DOHH2 (cell line): Measurements from ENCODE around the gene JCAD.

ENCODE experiments used
- H3F3A ChIP-seq: fragments of 200-600 bp; sonication (generic), shearing (Covaris generic); 2 replicates; pipeline ENCODE4 v1.6.0; 2016; ENCODE audit warnings: antibody characterized with exemption, mild to moderate bottlenecking; ENCODE audit not compliant: control insufficient read depth, insufficient read depth
- H3K27ac ChIP-seq: fragments of 200-600 bp; sonication (generic); 2 replicates; pipeline ENCODE4 v1.5.1; 2014; ENCODE audit warnings: low read depth, mild to moderate bottlenecking, low read length, moderate library complexity
- H3K27me3 ChIP-seq: fragments of 200-600 bp; sonication (generic); 2 replicates; pipeline ENCODE4 v1.6.1; 2014; ENCODE audit warnings: mild to moderate bottlenecking, low read length, mixed read lengths; ENCODE audit not compliant: control insufficient read depth
- H3K36me3 ChIP-seq: fragments of 200-600 bp; sonication (generic); 2 replicates; pipeline ENCODE4 v1.6.1; 2014; ENCODE audit warnings: mild to moderate bottlenecking, low read length, moderate library complexity, mixed read lengths; ENCODE audit not compliant: control insufficient read depth
- H3K4me1 ChIP-seq: fragments of 200-600 bp; sonication (generic); 2 replicates; pipeline ENCODE4 v1.6.1; 2014; ENCODE audit warnings: mild to moderate bottlenecking, low read length, mixed read lengths; ENCODE audit not compliant: control insufficient read depth
- H3K4me2 ChIP-seq: fragments of 200-600 bp; sonication (generic); 2 replicates; pipeline ENCODE4 v1.6.0; 2014; ENCODE audit warnings: mild to moderate bottlenecking, low read length, moderate library complexity
- H3K4me3 ChIP-seq: fragments of 200-600 bp; sonication (generic); 2 replicates; pipeline ENCODE4 v1.5.1; 2014; ENCODE audit warnings: mild to moderate bottlenecking, low read length, mixed read lengths
- H3K79me2 ChIP-seq: fragments of 200-600 bp; sonication (generic); 2 replicates; pipeline ENCODE4 v1.6.1; 2014; ENCODE audit warnings: mild to moderate bottlenecking, low read length, mixed read lengths; ENCODE audit not compliant: control insufficient read depth
- H3K9me2 ChIP-seq: fragments of 200-600 bp; sonication (generic); replicated peaks from 2 replicates; pipeline ENCODE4 v1.6.1; 2014; ENCODE audit warnings: mild to moderate bottlenecking, low read length, mixed read lengths; ENCODE audit not compliant: control insufficient read depth
- H3K9me3 ChIP-seq: fragments of 200-600 bp; sonication (generic); 2 replicates; pipeline ENCODE4 v1.6.1; 2014; ENCODE audit warnings: antibody characterized with exemption, low read length, mixed read lengths; ENCODE audit not compliant: control insufficient read depth, insufficient read depth
- H4K20me1 ChIP-seq: fragments of 200-600 bp; sonication (generic); 2 replicates; pipeline ENCODE4 v1.6.0; 2014; ENCODE audit warnings: low read depth, mild to moderate bottlenecking, antibody characterized with exemption, low read length, moderate library complexity; ENCODE audit not compliant: control insufficient read depth, insufficient read depth
- EZH2phosphoT487 ChIP-seq: fragments of 200-600 bp; sonication (generic); IDR thresholded peaks from 2 replicates; pipeline ENCODE4 v1.6.1; 2017; ENCODE audit warnings: borderline replicate concordance, mild to moderate bottlenecking, antibody characterized with exemption, low read length, moderate library complexity, mixed read lengths
- TF ChIP-seq, protein P1 (sequence below): fragments of 200-600 bp; sonication (generic); IDR thresholded peaks from one replicate; pipeline ENCODE4 v1.5.1; 2014; ENCODE audit warnings: antibody characterized with exemption, mild to moderate bottlenecking, low read depth, low read length; ENCODE audit not compliant: poor library complexity, severe bottlenecking

Gene JCAD

DNA sequence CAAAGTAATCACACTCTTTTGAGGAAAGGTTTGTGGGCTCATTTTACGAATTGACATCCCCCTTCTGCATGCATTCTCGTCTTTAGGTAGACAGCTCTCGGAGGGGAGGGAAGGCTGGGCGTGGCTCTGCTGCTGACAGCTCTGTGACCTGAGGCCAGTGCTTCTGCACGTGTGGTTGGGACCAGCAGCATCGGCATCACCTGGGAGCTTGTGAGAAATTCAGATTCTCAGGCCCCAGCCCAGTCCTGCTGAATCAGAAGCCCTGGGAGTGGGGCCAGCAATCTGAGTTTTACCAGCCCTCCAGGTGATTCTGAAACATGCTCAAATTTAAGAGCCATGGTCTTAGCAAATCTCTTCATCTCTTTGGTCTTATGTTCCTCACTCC, 89.4 kb downstream of the JCAD start:
- Histone ChIP-seq H3K9me3 (no peaks in the 10 kb centered on the region), H3K9me2 (no peaks in the 10 kb centered on the region), H3K79me2 (no peaks in the 10 kb centered on the region), H3K27me3 (no peaks in the 10 kb centered on the region), H3K4me3 (no peak overlapping the region), H3K36me3 (no peaks in the 10 kb centered on the region), H3K27ac (no peak overlapping the region), H3K4me2 (no peak overlapping the region), H3F3A (no peaks in the 10 kb centered on the region), H3K4me1 (no peaks in the 10 kb centered on the region), H4K20me1 (no peaks in the 10 kb centered on the region)
- TF ChIP-seq EZH2phosphoT487: no peak

DNA sequence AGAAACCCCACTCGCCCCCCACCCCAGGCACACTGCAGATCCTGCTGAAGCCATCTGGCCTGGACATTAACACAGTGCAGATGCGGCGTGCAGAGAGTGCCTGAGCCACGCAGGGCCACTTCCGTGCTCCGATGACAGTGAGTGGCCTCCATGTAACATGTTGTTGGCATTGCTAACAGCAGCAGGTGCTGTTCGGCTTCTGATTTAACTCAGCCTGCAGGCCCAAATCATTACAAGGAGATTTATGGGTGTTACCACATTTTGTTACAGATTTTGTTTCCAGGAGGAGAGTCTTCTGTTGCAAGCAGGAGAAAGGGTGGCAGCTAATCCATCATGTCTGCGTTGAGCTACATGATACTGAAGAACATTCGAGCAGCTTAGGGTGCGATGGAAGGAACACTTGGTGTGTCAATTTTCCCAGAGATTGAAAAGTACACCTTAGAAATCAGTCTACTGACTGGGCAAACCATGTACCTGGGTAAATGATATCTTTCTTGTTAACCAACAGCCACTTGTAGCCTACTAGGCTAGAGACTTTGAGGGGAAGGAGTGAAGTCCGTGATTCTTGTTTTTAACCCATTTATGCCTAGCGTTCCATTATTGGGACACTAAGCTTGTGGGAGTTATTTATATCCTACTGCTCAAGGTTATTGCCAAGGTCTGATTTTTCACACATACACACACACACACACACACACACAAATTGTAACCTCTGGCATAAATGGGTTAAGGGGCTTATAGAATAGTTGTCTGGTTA, 90.0 kb downstream of the JCAD start:
- no peaks in the 10 kb centered on the region for H3F3A ChIP-seq
- H4K20me1 ChIP-seq: no peaks in the 10 kb centered on the region
- H3K27ac ChIP-seq: no peak overlapping the region
- H3K36me3 ChIP-seq: no peaks in the 10 kb centered on the region
- no peaks in the 10 kb centered on the region for H3K9me2 ChIP-seq
- no peaks in the 10 kb centered on the region for H3K4me1 ChIP-seq
- no peak overlapping the region for H3K4me2 ChIP-seq
- no peak overlapping the region for H3K4me3 ChIP-seq
- no peaks in the 10 kb centered on the region for H3K9me3 ChIP-seq
- no peaks in the 10 kb centered on the region for H3K79me2 ChIP-seq
- no peaks in the 10 kb centered on the region for H3K27me3 ChIP-seq
- TF ChIP-seq, protein P1, sequence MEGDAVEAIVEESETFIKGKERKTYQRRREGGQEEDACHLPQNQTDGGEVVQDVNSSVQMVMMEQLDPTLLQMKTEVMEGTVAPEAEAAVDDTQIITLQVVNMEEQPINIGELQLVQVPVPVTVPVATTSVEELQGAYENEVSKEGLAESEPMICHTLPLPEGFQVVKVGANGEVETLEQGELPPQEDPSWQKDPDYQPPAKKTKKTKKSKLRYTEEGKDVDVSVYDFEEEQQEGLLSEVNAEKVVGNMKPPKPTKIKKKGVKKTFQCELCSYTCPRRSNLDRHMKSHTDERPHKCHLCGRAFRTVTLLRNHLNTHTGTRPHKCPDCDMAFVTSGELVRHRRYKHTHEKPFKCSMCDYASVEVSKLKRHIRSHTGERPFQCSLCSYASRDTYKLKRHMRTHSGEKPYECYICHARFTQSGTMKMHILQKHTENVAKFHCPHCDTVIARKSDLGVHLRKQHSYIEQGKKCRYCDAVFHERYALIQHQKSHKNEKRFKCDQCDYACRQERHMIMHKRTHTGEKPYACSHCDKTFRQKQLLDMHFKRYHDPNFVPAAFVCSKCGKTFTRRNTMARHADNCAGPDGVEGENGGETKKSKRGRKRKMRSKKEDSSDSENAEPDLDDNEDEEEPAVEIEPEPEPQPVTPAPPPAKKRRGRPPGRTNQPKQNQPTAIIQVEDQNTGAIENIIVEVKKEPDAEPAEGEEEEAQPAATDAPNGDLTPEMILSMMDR: no peak

DNA sequence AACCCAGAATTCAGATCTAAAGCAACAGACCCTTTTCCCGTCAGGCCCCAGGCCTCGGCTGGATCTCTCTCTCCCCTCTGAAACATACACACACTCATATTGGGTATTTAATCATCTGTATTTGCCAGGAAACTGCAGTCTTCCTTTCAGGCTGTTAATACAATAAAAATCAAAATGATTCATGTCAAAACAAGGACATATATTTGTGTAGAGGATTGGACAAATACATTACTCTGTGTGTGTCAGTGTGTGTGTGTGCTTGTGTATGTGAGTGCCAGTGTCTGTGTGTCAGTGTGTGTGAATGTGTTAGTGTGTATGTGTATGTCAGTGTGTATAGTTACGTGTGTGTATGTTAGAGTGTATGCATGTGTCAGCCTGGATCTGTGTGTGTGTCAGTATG, 90.8 kb downstream of the JCAD start:
- H3K36me3 ChIP-seq: no peaks in the 10 kb centered on the region

DNA sequence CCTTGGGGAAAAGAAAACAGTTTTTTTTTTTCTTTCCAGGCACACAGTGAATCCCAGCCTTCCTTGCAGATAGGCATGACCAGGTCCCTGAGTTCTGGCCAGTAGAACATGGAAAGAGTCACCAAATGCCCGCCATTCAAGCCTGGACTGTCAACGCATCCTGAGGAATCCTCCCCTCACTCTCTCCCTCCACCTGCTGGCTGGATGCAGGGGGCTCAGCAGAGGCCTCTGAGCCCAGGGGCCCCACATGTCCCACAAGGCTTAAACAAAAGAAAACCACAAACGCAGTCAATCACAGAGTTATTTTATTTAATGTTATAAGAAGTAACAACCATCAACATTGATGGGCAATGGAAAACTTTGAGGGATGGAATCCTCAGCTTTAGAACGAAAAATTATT, 93.1 kb downstream of the JCAD start:
- Histone ChIP-seq H3K36me3 (no peaks in the 10 kb centered on the region), H3K4me3 (no peak overlapping the region), H3K4me2 (no peak overlapping the region), H3F3A (no peaks in the 10 kb centered on the region), H3K27me3 (0 out of 2 replicates have a peak, but pooled peaks cover 3% of the 10 kb centered on the region), H4K20me1 (no peaks in the 10 kb centered on the region), H3K9me3 (no peaks in the 10 kb centered on the region), H3K9me2 (no peaks in the 10 kb centered on the region), H3K27ac (no peak overlapping the region), H3K4me1 (no peaks in the 10 kb centered on the region), H3K79me2 (no peaks in the 10 kb centered on the region)
- TF ChIP-seq, protein P1: no peak
- no peak for TF ChIP-seq EZH2phosphoT487

More for the DNA sequence above, 90.8 kb downstream of the JCAD start:
- H3K9me2 ChIP-seq: no peaks in the 10 kb centered on the region
- no peaks in the 10 kb centered on the region for H4K20me1 ChIP-seq
- no peak overlapping the region for H3K4me2 ChIP-seq
- no peaks in the 10 kb centered on the region for H3K9me3 ChIP-seq
- no peaks in the 10 kb centered on the region for H3K4me1 ChIP-seq
- TF ChIP-seq, protein P1: no peak
- TF ChIP-seq EZH2phosphoT487: no peak
- H3K79me2 ChIP-seq: no peaks in the 10 kb centered on the region
- no peak overlapping the region for H3K27ac ChIP-seq
- no peaks in the 10 kb centered on the region for H3K27me3 ChIP-seq
- H3F3A ChIP-seq: no peaks in the 10 kb centered on the region
- no peak overlapping the region for H3K4me3 ChIP-seq
